Measurements from ENCODE around the gene PLAC9.

- TF ChIP-seq ZBTB17 (tag by site-specific recombination; IDR thresholded peaks at IDR 0.05), result no peak
- TF ChIP-seq CTCF (tag by site-specific recombination; IDR thresholded peaks at IDR 0.05), result no peak
- TF ChIP-seq ZNF274 (IDR thresholded peaks at IDR 0.05; ENCODE audit: low read length), result no peak
- TF ChIP-seq ZNF274 (tag by site-specific recombination; IDR thresholded peaks at IDR 0.05; ENCODE audit: borderline replicate concordance), result no peak
- TF ChIP-seq YY1 (tag by site-specific recombination; IDR thresholded peaks at IDR 0.05), result no peak
- no peak for TF ChIP-seq KLF16 (tag by site-specific recombination; IDR thresholded peaks at IDR 0.05)
- TF ChIP-seq ZNF248 (tag by site-specific recombination; IDR thresholded peaks at IDR 0.05), result no peak
- TF ChIP-seq ZNF629 (tag by site-specific recombination; IDR thresholded peaks at IDR 0.05), result no peak
- no peak for TF ChIP-seq PRDM1 (tag by site-specific recombination; IDR thresholded peaks at IDR 0.05)
- no peak for TF ChIP-seq ZNF791 (tag by site-specific recombination; IDR thresholded peaks at IDR 0.05)
- no peak for TF ChIP-seq REST (tag by site-specific recombination; IDR thresholded peaks at IDR 0.05)
- no peak for TF ChIP-seq ZNF175 (tag by site-specific recombination; IDR thresholded peaks at IDR 0.05)
- no peak for TF ChIP-seq ZNF449 (tag by site-specific recombination; IDR thresholded peaks at IDR 0.05)
These were observed 25.0 kb downstream of the PLAC9 start for GRCh38 chr10:80157561-80157960.

Data from HEK293 (cell line).